PC-9 (cell line): ENCODE measurements around the gene ETF1.
"Not testable (repeated sequence)": the region's sequence is repeated elsewhere in the genome, so short reads cannot be mapped to it uniquely, and the experiment has no call there.

Experiments used
- EZH2 ChIP-seq: fragments of 200-600 bp; sonication (generic); IDR thresholded peaks from 2 replicates; pipeline ENCODE4 v1.8.0; 2017; ENCODE audit warnings: antibody characterized with exemption, low read depth
- TF ChIP-seq, protein P1 (sequence below): fragments of 200-600 bp; sonication (generic); conservative IDR thresholded peaks from 2 replicates; pipeline ENCODE4 v1.6.1; 2017; ENCODE audit warnings: mixed run types, antibody characterized with exemption, mild to moderate bottlenecking, moderate library complexity

DNA sequence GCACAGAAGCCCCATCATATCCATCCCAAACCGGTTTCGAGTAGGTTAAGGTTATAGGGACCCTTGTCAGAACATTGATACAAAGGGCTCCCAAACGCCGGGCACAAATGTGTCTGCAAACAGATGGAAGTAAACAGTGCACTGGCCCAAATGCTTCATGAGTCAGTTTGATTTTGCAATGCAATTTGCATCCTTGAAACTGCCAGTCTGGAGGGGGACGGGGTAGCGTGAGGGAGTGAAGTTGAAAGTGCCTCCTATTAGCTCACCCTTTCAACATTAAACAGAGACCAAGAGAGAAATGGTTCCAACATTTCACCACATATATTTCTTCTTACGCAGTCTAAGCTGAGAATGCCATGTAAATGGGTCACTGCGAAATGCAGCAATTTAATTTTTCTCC is 35.6 kb downstream of the ETF1 start:
- TF ChIP-seq, protein P1, sequence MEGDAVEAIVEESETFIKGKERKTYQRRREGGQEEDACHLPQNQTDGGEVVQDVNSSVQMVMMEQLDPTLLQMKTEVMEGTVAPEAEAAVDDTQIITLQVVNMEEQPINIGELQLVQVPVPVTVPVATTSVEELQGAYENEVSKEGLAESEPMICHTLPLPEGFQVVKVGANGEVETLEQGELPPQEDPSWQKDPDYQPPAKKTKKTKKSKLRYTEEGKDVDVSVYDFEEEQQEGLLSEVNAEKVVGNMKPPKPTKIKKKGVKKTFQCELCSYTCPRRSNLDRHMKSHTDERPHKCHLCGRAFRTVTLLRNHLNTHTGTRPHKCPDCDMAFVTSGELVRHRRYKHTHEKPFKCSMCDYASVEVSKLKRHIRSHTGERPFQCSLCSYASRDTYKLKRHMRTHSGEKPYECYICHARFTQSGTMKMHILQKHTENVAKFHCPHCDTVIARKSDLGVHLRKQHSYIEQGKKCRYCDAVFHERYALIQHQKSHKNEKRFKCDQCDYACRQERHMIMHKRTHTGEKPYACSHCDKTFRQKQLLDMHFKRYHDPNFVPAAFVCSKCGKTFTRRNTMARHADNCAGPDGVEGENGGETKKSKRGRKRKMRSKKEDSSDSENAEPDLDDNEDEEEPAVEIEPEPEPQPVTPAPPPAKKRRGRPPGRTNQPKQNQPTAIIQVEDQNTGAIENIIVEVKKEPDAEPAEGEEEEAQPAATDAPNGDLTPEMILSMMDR: not testable (repeated sequence)
- not testable (repeated sequence) for TF ChIP-seq EZH2
